Activated B cell treated with CpG ODN at 0.5 μM for 24 hours (primary cell): Measurements from ENCODE around the gene MAPK8. TPM values are rescaled to one million over a fixed set of nuclear protein-coding genes. Genes with fewer than 3 reads are reported as not detected.

Source experiments
- ATAC-seq: fragments of 200-7000 bp; cut with Tn5 transposase; one replicate; pipeline ENCODE4 v1.10.0; 2021; ENCODE audit warnings: low read depth, mild to moderate bottlenecking, moderate library complexity
- CTCF ChIA-PET: fragments of 350-600 bp; sonication (Branson Sonifier 250); formaldehyde crosslinking; loops from one replicate; lab custom pipeline; 2021; ENCODE audit warnings: antibody characterized with exemption; lab: Charles Lee
- POLR2A ChIA-PET: fragments of 350-600 bp; sonication (Branson Sonifier 250); formaldehyde crosslinking; loops from one replicate; lab custom pipeline; 2021; ENCODE audit warnings: antibody characterized with exemption; lab: Charles Lee
- DNase-seq: peaks from one replicate; pipeline ENCODE4 v3.0.0; 2022
- H3K27ac Mint-ChIP-seq: one replicate; pipeline ENCODE4 v1.8.0; 2020; ENCODE audit warnings: mixed read lengths
- H3K27me3 Mint-ChIP-seq: one replicate; pipeline ENCODE4 v1.8.0; 2021; ENCODE audit warnings: mixed read lengths
- H3K36me3 Mint-ChIP-seq: one replicate; pipeline ENCODE4 v1.8.0; 2021; ENCODE audit warnings: low read depth, mixed read lengths
- H3K4me1 Mint-ChIP-seq: one replicate; pipeline ENCODE4 v1.8.0; 2021; ENCODE audit warnings: mixed read lengths
- H3K4me3 Mint-ChIP-seq: one replicate; pipeline ENCODE4 v1.8.0; 2020; ENCODE audit warnings: mild to moderate bottlenecking, mixed read lengths
- H3K9me3 Mint-ChIP-seq: one replicate; pipeline ENCODE4 v1.8.0; 2020; ENCODE audit warnings: mixed read lengths
- intact Hi-C: fragments of 100-400 bp; cut with micrococcal nuclease; formaldehyde crosslinking; loops from one replicate; pipeline ENCODE4 v1.15.1; 2024
- total RNA-seq: library from RNA; stranded (reverse); gene quantifications from 2 replicates; pipeline ENCODE4 v1.2.3, GENCODE V29; 2022
- TF ChIP-seq, protein P1 (sequence below): fragments of 200-600 bp; IDR thresholded peaks from one replicate; pipeline ENCODE4 v1.8.0; 2022; ENCODE audit warnings: antibody characterized with exemption, mild to moderate bottlenecking

The MAPK8 gene
- total RNA-seq, 1 donor from 2014 or later = 25.8 TPM

DNA sequence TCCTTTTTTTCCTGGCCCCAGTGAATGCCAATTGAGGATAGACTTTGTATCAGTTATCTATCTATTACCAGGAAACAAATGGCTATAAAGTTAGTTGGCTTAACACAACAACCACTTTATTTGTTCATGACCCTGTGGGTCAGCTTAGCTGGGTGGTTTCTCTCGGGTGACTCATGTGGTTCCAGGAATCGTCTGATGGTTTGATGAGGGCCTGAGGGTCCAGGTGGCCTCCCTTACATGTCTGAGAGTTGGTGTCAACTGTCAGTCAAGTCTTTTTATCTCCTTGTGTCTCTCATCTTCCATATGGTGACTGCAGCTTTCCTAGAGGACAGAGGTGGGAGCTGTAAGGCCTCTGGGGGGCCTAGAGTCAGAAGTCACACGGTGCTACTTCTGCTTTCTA lies 15.3 kb upstream of the MAPK8 start:
- ChIA-PET CTCF (interaction anchor here (0.8 kb wide), 1 partner anchor 15 kb away, joined by 3 read pairs; the partner anchor contains the start of gene MAPK8), POLR2A (no interaction called here)
- no peaks in the 10 kb centered on the region for H3K36me3 Mint-ChIP-seq
- H3K27me3 Mint-ChIP-seq = no peaks in the 10 kb centered on the region
- no peak overlapping the region for H3K27ac Mint-ChIP-seq
- H3K4me1 Mint-ChIP-seq = peaks cover 9% of the 10 kb centered on the region
- no peaks in the 10 kb centered on the region for H3K9me3 Mint-ChIP-seq
- ATAC-seq = no peak
- TF ChIP-seq, protein P1, sequence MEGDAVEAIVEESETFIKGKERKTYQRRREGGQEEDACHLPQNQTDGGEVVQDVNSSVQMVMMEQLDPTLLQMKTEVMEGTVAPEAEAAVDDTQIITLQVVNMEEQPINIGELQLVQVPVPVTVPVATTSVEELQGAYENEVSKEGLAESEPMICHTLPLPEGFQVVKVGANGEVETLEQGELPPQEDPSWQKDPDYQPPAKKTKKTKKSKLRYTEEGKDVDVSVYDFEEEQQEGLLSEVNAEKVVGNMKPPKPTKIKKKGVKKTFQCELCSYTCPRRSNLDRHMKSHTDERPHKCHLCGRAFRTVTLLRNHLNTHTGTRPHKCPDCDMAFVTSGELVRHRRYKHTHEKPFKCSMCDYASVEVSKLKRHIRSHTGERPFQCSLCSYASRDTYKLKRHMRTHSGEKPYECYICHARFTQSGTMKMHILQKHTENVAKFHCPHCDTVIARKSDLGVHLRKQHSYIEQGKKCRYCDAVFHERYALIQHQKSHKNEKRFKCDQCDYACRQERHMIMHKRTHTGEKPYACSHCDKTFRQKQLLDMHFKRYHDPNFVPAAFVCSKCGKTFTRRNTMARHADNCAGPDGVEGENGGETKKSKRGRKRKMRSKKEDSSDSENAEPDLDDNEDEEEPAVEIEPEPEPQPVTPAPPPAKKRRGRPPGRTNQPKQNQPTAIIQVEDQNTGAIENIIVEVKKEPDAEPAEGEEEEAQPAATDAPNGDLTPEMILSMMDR = no peak
- no peak overlapping the region for H3K4me3 Mint-ChIP-seq
- no peak for DNase-seq
- intact Hi-C loops = no loop called here

DNA sequence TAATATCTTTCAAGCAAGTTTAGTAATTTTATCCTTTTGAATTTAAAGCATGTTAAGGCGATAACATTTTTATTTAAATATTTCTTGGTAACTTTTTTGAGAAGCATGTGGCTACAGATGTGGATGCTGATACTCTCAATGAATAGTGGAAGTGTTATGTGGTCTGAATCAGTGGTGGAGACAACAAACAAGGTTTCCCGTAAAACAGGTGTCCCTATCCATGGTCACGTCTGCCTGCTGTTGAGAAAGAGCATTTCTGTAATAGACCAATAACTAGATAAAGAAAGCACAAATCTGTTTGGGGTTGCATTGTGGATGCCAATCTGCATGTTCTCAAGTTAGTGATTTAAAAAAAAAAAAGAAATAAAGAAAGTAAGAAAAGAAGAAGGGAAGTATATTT lies 13.9 kb upstream of the MAPK8 start:
- POLR2A ChIA-PET = no interaction called here

DNA sequence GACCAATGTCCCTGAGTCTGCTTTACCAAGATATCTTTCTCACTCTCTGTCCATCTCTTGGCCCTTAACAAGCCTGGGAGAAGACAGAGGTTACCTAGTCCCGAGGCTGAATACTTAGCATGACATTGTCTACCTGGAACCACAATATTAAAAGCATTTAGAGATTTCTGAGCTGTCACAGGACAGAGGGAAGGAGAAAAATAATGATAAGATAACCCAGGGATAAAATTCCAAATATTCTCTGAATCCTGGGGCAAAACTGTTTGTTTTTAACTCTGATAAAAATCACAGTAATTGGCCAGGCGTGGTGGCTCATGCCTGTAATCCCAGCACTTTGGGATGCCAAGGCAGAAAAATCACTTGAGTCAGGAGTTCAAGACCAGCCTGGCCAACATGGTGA lies 12.0 kb upstream of the MAPK8 start:
- H3K4me3 Mint-ChIP-seq = no peak overlapping the region
- H3K27ac Mint-ChIP-seq = no peak overlapping the region
- no peaks in the 10 kb centered on the region for H3K27me3 Mint-ChIP-seq
- ChIA-PET CTCF (no interaction called here), POLR2A (no interaction called here)
- H3K9me3 Mint-ChIP-seq = no peaks in the 10 kb centered on the region
- no peaks in the 10 kb centered on the region for H3K36me3 Mint-ChIP-seq
- TF ChIP-seq, protein P1 = no peak
- intact Hi-C loops = no loop called here
- peaks cover 9% of the 10 kb centered on the region for H3K4me1 Mint-ChIP-seq
- ATAC-seq (no peak), DNase-seq (no peak)

More for the DNA sequence above, 13.9 kb upstream of the MAPK8 start:
- no peak overlapping the region for H3K27ac Mint-ChIP-seq
- no peaks in the 10 kb centered on the region for H3K27me3 Mint-ChIP-seq
- TF ChIP-seq, protein P1 = no peak
- H3K4me3 Mint-ChIP-seq = no peak overlapping the region
- CTCF ChIA-PET = no interaction called here
- no peaks in the 10 kb centered on the region for H3K9me3 Mint-ChIP-seq
- DNase-seq (no peak), ATAC-seq (no peak)
- intact Hi-C loops = no loop called here
- H3K4me1 Mint-ChIP-seq = peaks cover 9% of the 10 kb centered on the region
- H3K36me3 Mint-ChIP-seq = no peaks in the 10 kb centered on the region

DNA sequence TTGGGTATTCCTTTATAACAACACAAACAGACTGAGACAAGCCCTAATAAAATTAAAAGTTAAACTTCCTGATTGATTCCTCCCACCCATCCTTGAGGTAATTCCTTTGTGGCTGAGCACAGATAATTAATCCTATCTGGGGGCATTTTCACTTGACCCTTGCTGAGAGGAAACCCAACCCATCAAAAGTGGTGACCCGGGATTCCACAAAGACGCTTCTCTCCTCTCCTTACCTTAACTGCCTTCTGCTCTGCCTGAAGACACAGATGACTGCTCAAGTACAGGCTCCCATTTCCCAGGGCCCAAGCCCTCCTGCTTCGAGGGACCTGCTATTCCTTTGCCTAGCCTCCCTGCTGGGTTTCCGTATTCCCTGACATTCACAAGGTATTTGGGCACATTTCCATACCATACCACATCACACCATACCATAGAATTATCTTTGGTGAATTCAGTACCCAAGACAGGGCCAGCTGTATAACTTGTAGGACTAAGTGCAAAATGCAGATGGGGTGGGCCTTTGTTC lies 9.8 kb upstream of the MAPK8 start:
- CTCF ChIA-PET = no interaction called here

DNA sequence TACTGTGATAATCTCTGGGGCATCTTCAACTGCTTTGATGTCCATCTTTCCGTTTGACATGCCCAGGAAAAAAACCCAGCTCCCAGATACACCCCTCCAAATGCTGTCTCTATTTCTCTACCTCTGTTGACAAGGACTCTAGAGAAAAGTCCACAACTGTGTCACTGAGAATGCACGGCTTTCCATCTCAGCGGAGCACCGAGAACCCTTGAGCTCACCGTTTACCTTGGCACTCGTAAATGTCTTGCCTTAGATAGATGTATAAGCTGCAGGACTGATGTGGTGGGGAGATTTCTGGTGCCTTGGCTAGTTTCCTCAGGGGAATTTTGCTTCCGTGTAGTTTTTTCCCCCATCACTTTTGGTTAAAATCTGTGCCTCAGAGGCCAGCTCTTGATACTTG lies 7.4 kb upstream of the MAPK8 start:
- no peak for ATAC-seq
- H3K9me3 Mint-ChIP-seq = no peaks in the 10 kb centered on the region
- TF ChIP-seq, protein P1 = no peak
- DNase-seq = no peak
- intact Hi-C loops = no loop called here
- peaks cover 2% of the 10 kb centered on the region for H3K27me3 Mint-ChIP-seq
- H3K27ac Mint-ChIP-seq = no peak overlapping the region
- H3K4me3 Mint-ChIP-seq = no peak overlapping the region
- no peaks in the 10 kb centered on the region for H3K36me3 Mint-ChIP-seq
- H3K4me1 Mint-ChIP-seq = peaks cover 3% of the 10 kb centered on the region
- CTCF ChIA-PET = no interaction called here
- POLR2A ChIA-PET = no interaction called here

More for the DNA sequence above, 9.8 kb upstream of the MAPK8 start:
- TF ChIP-seq, protein P1 = no peak
- Mint-ChIP-seq H3K27me3 (peaks cover 2% of the 10 kb centered on the region), H3K36me3 (no peaks in the 10 kb centered on the region), H3K9me3 (no peaks in the 10 kb centered on the region), H3K27ac (no peak overlapping the region), H3K4me1 (no peaks in the 10 kb centered on the region), H3K4me3 (no peak overlapping the region)
- POLR2A ChIA-PET = no interaction called here
- DNase-seq = no peak
- intact Hi-C loops = no loop called here
- no peak for ATAC-seq
